Uterus (tissue), 2 donors: ENCODE data around the gene NRG3.

Source experiments
- CTCF ChIP-seq, 4 experiments: fragments of 200-600 bp in 2 of 4; fragments of 450-650 bp in 2 of 4; sonication (generic) in 2 of 4; IDR thresholded peaks; one replicate each; pipeline ENCODE4 v1.5.1; 2016 to 2019; ENCODE audit warnings: antibody characterized with exemption in 4 of 4, mild to moderate bottlenecking in 2 of 4, moderate library complexity in 1 of 4
- POLR2A ChIP-seq, 2 donors: fragments of 450-650 bp; IDR thresholded peaks; one replicate each; pipeline ENCODE4 v1.6.1; 2016; ENCODE audit warnings: antibody characterized with exemption in 2 of 2, mild to moderate bottlenecking in 1 of 2, moderate library complexity in 1 of 2

- TF ChIP-seq POLR2A (IDR thresholded peaks at IDR 0.05) (no peak), CTCF (IDR thresholded peaks at IDR 0.05) (no peak)
Observed at GRCh38 chr10:81918766-81919165, 43.8 kb downstream of the NRG3 start.
